ENCODE measurements around the gene ZBTB20.

Gene ZBTB20

DNA sequence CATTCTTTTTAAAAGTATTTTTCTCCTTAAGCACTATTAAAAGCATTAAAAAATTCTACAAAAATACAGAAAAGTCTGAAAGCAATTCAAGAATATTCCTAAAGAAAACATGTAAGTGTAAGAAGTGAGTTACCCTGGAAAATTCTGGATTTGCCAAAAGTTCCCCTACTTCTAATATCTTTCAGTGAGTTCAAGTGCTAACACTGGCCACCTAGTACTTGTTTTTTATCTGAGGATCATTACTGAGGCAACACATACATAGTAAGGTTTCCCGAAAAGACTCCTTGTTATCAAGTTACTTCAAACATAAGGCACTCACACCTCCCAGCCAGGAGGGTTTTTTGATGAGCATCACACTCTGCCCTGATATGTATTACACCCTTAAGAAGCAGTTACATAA lies 694.8 kb downstream of the ZBTB20 start:
- in situ Hi-C loops (cut with HindIII; ENCODE audit: low pct_unique_long_range_greater_than_20kb, low sequenced_read_pairs), result no loop called here
- no peak for TF ChIP-seq JUND (IDR thresholded peaks at IDR 0.05; ENCODE audit: low read depth)
- no peak for DNase-seq (ENCODE audit: low read depth in 1 of 2, low spot score in 1 of 2)

DNA sequence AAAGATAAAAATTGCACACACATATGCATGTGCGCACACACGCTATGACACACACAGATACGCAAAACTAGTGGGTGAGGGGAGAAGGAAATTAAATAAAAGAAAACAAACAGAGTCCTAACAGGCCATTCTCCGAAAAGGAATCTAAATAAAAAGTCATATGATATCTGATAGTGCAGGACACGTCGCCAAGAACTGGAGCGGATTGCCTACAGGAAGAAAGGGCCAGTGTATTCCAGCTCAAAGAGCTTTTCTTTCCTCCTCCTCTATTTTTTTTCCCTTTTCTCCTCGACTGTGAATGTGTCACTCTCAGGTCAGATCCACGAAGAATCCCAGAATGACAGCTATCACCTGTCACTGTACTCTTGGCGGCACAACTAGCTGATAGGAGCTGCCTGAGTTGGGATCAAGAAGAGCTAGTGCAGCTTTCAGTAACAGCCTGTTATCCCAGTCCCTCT lies 695.5 kb downstream of the ZBTB20 start:
- in situ Hi-C loops (cut with HindIII; ENCODE audit: low pct_unique_long_range_greater_than_20kb, low sequenced_read_pairs), result no loop called here
- no peak for DNase-seq (ENCODE audit: low read depth in 1 of 2, low spot score in 1 of 2)

GRCh38 chr3:114451051-114451451 lies 696.0 kb downstream of the ZBTB20 start:
- TF ChIP-seq JUND (IDR thresholded peaks at IDR 0.05; ENCODE audit: low read depth), result no peak
- no peak for DNase-seq (ENCODE audit: low read depth in 1 of 2, low spot score in 1 of 2)
- in situ Hi-C loops (cut with HindIII; ENCODE audit: low pct_unique_long_range_greater_than_20kb, low sequenced_read_pairs), result no loop called here

More for the DNA sequence above, 695.5 kb downstream of the ZBTB20 start:
- no peak for TF ChIP-seq JUND (IDR thresholded peaks at IDR 0.05; ENCODE audit: low read depth)

DNA sequence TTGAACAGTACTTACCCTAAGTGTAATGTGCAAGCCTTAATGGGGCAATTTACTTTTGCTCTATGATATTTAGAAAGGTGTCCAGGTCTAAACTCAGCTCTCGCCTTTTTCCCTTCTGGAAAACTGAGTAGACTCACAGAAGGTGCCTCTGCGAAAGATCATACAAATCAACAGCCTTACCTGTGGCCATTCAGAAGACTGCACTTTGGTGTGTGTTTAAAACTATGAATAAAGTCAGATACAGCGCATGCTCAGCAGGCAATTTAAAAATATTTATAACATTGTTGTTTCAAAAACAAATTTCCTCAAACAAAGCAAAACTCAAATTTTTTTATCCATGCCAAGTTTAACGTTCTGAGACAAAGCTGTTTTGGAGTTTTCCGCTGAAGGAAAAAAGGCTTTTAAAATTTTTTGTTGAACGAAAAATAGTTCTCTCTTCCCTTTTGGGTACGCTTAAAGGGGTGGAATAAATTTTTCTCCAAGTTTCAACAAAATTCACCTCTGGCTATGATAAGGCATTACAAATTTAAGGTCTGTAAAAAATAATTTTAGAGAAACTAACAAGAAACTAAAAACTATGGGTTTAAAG lies 697.0 kb downstream of the ZBTB20 start:
- DNase-seq (ENCODE audit: low read depth in 1 of 2, low spot score in 1 of 2), result peak in 1 of 2 experiments; percentile 6
- TF ChIP-seq JUND (IDR thresholded peaks at IDR 0.05; ENCODE audit: low read depth), result no peak
- in situ Hi-C loops (cut with HindIII; ENCODE audit: low pct_unique_long_range_greater_than_20kb, low sequenced_read_pairs), result no loop called here

GRCh38 chr3:114449271-114450007 lies 697.6 kb downstream of the ZBTB20 start:
- no peak for TF ChIP-seq JUND (IDR thresholded peaks at IDR 0.05; ENCODE audit: low read depth)
- in situ Hi-C loops (cut with HindIII; ENCODE audit: low pct_unique_long_range_greater_than_20kb, low sequenced_read_pairs), result no loop called here
- DNase-seq (ENCODE audit: low read depth in 1 of 2, low spot score in 1 of 2), result no peak

DNA sequence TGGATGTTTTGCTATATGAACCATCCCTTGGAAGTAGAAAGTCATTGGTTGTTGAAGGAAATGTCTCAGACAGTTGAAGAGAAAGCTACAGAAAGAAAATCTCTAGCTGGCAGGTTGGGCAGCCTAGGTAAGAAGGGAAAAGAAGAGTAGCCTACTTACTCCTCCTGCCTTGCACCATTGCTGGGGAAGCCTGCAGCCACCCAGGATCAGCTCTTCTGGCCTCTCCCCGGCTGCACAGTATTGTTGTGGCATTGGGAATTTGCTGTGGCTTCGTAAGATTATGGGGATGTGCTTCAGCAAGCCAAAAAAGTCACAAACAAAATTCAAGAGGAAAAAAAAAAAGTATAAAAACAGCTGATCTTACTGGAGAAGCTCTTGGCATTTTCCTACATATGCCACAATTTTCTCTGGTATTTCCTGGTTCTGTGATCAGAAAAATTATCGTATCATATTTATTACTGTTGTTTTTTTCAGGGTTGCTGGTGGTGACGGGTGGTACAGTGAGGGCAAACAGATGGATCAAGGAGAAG lies 699.1 kb downstream of the ZBTB20 start:
- TF ChIP-seq JUND (IDR thresholded peaks at IDR 0.05; ENCODE audit: low read depth), result no peak
- no peak for DNase-seq (ENCODE audit: low read depth in 1 of 2, low spot score in 1 of 2)
- in situ Hi-C loops (cut with HindIII; ENCODE audit: low pct_unique_long_range_greater_than_20kb, low sequenced_read_pairs), result no loop called here

- in situ Hi-C loops (cut with HindIII; ENCODE audit: low pct_unique_long_range_greater_than_20kb, low sequenced_read_pairs), result no loop called here
- DNase-seq (ENCODE audit: low read depth in 1 of 2, low spot score in 1 of 2), result no peak
- no peak for TF ChIP-seq JUND (IDR thresholded peaks at IDR 0.05; ENCODE audit: low read depth)
Measured at GRCh38 chr3:114447545-114447944, 699.5 kb downstream of the ZBTB20 start.

GRCh38 chr3:114446600-114446999 lies 700.5 kb downstream of the ZBTB20 start:
- DNase-seq (ENCODE audit: low read depth in 1 of 2, low spot score in 1 of 2), result no peak
- TF ChIP-seq JUND (IDR thresholded peaks at IDR 0.05; ENCODE audit: low read depth), result no peak
- in situ Hi-C loops (cut with HindIII; ENCODE audit: low pct_unique_long_range_greater_than_20kb, low sequenced_read_pairs), result no loop called here

- in situ Hi-C loops (cut with HindIII; ENCODE audit: low pct_unique_long_range_greater_than_20kb, low sequenced_read_pairs), result no loop called here
- DNase-seq (ENCODE audit: low read depth in 1 of 2, low spot score in 1 of 2), result no peak
- no peak for TF ChIP-seq JUND (IDR thresholded peaks at IDR 0.05; ENCODE audit: low read depth)
Measured at GRCh38 chr3:114445233-114445632, 701.9 kb downstream of the ZBTB20 start.

- DNase-seq (ENCODE audit: low read depth in 1 of 2, low spot score in 1 of 2), result no peak
- in situ Hi-C loops (cut with HindIII; ENCODE audit: low pct_unique_long_range_greater_than_20kb, low sequenced_read_pairs), result no loop called here
- no peak for TF ChIP-seq JUND (IDR thresholded peaks at IDR 0.05; ENCODE audit: low read depth)
Measured at GRCh38 chr3:114444216-114444615, 702.9 kb downstream of the ZBTB20 start.

DNA sequence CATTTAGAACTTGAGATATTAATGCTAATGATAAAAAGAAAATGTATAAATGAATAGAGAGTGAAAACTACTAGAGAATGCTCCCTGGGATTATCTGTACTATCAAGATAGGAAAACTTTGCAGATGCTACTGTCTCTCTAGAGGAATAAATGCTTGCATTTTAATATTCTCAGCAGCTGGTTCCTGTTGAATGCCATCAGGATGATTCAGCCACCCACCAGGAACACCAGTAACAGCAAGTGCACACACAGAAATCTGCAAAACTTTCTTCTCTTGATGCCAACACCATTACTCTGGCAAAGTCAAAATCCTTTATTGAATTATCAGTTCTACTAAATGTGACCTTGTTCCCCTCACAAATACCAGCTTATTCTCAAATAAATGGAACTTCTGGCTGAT lies 704.8 kb downstream of the ZBTB20 start:
- no peak for TF ChIP-seq JUND (IDR thresholded peaks at IDR 0.05; ENCODE audit: low read depth)
- DNase-seq (ENCODE audit: low read depth in 1 of 2, low spot score in 1 of 2), result no peak
- in situ Hi-C loops (cut with HindIII; ENCODE audit: low pct_unique_long_range_greater_than_20kb, low sequenced_read_pairs), result no loop called here

- no peak for TF ChIP-seq JUND (IDR thresholded peaks at IDR 0.05; ENCODE audit: low read depth)
- in situ Hi-C loops (cut with HindIII; ENCODE audit: low pct_unique_long_range_greater_than_20kb, low sequenced_read_pairs), result no loop called here
- DNase-seq (ENCODE audit: low read depth in 1 of 2, low spot score in 1 of 2), result no peak
Measured at GRCh38 chr3:114441386-114441785, 705.7 kb downstream of the ZBTB20 start.

- TF ChIP-seq JUND (IDR thresholded peaks at IDR 0.05; ENCODE audit: low read depth), result no peak
- DNase-seq (ENCODE audit: low read depth in 1 of 2, low spot score in 1 of 2), result no peak
- in situ Hi-C loops (cut with HindIII; ENCODE audit: low pct_unique_long_range_greater_than_20kb, low sequenced_read_pairs), result no loop called here
Measured at GRCh38 chr3:114440700-114441099, 706.4 kb downstream of the ZBTB20 start.
